BE2C (cell line): ENCODE measurements around the gene SLC16A7.
A peak's percentile ranks its signal among the peaks of the same experiment; 100 is the strongest.

Source experiments
- DNase-seq: peaks from one replicate; pipeline ENCODE4 v3.0.0-alpha.2; 2020
- H3K27me3 ChIP-seq: fragments of 250-450 bp; sonication (Bioruptor Pico); 2 replicates; pipeline ENCODE4 v1.5.1; 2020; ENCODE audit warnings: mild to moderate bottlenecking
- H3K36me3 ChIP-seq: fragments of 250-450 bp; sonication (Bioruptor Pico); 2 replicates; pipeline ENCODE4 v1.5.1; 2020; ENCODE audit warnings: mild to moderate bottlenecking
- H3K4me1 ChIP-seq: fragments of 250-450 bp; sonication (Bioruptor Pico); 2 replicates; pipeline ENCODE4 v1.5.1; 2020
- H3K4me3 ChIP-seq: 2 replicates; pipeline ENCODE4 v1.5.1; 2011; ENCODE audit warnings: low read depth, low read length
- H3K9me3 ChIP-seq: fragments of 250-450 bp; sonication (Bioruptor Pico); 2 replicates; pipeline ENCODE4 v1.5.1; 2020
- CTCF ChIP-seq: IDR thresholded peaks from 2 replicates; pipeline ENCODE4 v1.5.1; 2012; ENCODE audit warnings: mild to moderate bottlenecking, low read depth, low read length

The SLC16A7 gene

GRCh38 chr12:59803735-59804134 lies 207.9 kb downstream of the SLC16A7 start:
- H3K36me3 ChIP-seq = no peaks in the 10 kb centered on the region
- no peaks in the 10 kb centered on the region for H3K4me1 ChIP-seq
- H3K4me3 ChIP-seq = no peak overlapping the region
- no peaks in the 10 kb centered on the region; the same call in 1 of the 2 replicates for H3K27me3 ChIP-seq
- DNase-seq = no peak
- no peaks in the 10 kb centered on the region for H3K9me3 ChIP-seq
- TF ChIP-seq CTCF = no peak

- H3K36me3 ChIP-seq = no peaks in the 10 kb centered on the region
- H3K4me1 ChIP-seq = no peaks in the 10 kb centered on the region; the same call in 1 of the 2 replicates
- no peak for DNase-seq
- peak; percentile 76 for TF ChIP-seq CTCF
- H3K4me3 ChIP-seq = no peak overlapping the region
- H3K9me3 ChIP-seq = no peaks in the 10 kb centered on the region
- no peaks in the 10 kb centered on the region for H3K27me3 ChIP-seq
These were observed 212.6 kb downstream of the SLC16A7 start for GRCh38 chr12:59808317-59808910.

- Histone ChIP-seq H3K4me3 (peak overlapping the region; percentile 6; the same call in 1 of the 2 replicates), H3K9me3 (no peaks in the 10 kb centered on the region), H3K36me3 (no peaks in the 10 kb centered on the region), H3K27me3 (no peaks in the 10 kb centered on the region), H3K4me1 (no peaks in the 10 kb centered on the region; the same call in 1 of the 2 replicates)
- no peak for DNase-seq
- no peak for TF ChIP-seq CTCF
These were observed 216.2 kb downstream of the SLC16A7 start for GRCh38 chr12:59811991-59812390.

- no peak for TF ChIP-seq CTCF
- Histone ChIP-seq H3K9me3 (no peaks in the 10 kb centered on the region), H3K4me1 (no peaks in the 10 kb centered on the region; the same call in 1 of the 2 replicates), H3K36me3 (no peaks in the 10 kb centered on the region), H3K4me3 (no peak overlapping the region), H3K27me3 (no peaks in the 10 kb centered on the region)
- no peak for DNase-seq
These were observed 216.9 kb downstream of the SLC16A7 start for GRCh38 chr12:59812716-59813115.

- H3K27me3 ChIP-seq = no peaks in the 10 kb centered on the region
- no peak for DNase-seq
- no peak for TF ChIP-seq CTCF
- no peaks in the 10 kb centered on the region for H3K4me1 ChIP-seq
- H3K36me3 ChIP-seq = no peaks in the 10 kb centered on the region
- no peak overlapping the region for H3K4me3 ChIP-seq
- no peaks in the 10 kb centered on the region for H3K9me3 ChIP-seq
These were observed 224.8 kb downstream of the SLC16A7 start for GRCh38 chr12:59820594-59821011.

- Histone ChIP-seq H3K9me3 (no peaks in the 10 kb centered on the region), H3K4me3 (no peak overlapping the region), H3K27me3 (no peaks in the 10 kb centered on the region), H3K36me3 (no peaks in the 10 kb centered on the region), H3K4me1 (no peaks in the 10 kb centered on the region)
- no peak for DNase-seq
- TF ChIP-seq CTCF = no peak
These were observed 227.7 kb downstream of the SLC16A7 start for GRCh38 chr12:59823567-59823966.
